ENCODE data around the gene PCNX1.
A peak's percentile ranks its signal among the peaks of the same experiment; 100 is the strongest.

The PCNX1 gene

GRCh38 chr14:70889555-70889954 lies 17.7 kb upstream of the PCNX1 start:
- DNase-seq: no peak

GRCh38 chr14:70890826-70891659 lies 16.2 kb upstream of the PCNX1 start:
- DNase-seq: no peak

DNA sequence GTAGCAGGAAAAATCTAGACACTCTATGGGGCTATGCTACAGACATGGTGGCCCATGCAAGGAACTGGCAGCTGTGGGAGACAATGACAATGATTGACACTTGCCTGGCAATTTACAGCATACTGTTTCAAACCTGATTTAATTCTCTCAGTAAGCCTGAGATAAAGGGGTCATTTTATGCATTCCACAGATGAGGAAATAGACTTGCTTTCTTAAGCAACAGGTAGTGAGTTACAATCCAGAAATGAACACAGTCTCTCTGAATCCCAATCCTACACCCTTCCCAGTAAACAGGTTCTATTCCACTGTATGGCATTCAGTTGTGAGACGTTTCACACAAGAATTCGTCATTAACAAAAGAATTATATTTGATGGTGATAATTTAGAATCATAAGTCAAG lies 15.5 kb upstream of the PCNX1 start:
- no peak for DNase-seq

- no peak for DNase-seq
Measured at GRCh38 chr14:70893062-70893845, 14.0 kb upstream of the PCNX1 start.

DNA sequence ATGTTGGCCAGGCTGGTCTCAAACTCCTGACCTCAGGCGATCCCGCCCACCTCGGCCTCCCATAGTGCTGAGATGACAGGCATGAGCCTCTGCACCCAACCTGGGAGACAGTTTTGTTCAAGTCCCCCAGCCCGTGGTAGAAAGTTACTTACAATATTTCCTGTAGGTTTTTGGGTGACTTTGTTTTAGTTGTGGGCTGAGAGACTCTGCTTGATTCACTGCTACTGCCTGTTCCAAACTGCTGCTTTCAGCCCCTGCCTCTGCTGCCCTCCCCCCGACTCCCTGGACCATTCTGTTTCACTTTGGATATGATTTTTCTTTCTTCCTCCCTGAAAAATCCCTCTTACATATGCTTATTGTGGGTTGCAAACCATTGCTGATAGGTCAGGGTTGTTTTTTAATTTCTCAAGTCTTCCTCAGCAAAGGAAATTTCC lies 13.4 kb upstream of the PCNX1 start:
- no peak for DNase-seq

- no peak for DNase-seq
Measured at GRCh38 chr14:70894868-70895267, 12.4 kb upstream of the PCNX1 start.

- DNase-seq: no peak
Measured at GRCh38 chr14:70896317-70896716, 10.9 kb upstream of the PCNX1 start.

GRCh38 chr14:70896981-70897380 lies 10.3 kb upstream of the PCNX1 start:
- no peak for DNase-seq

GRCh38 chr14:70897464-70897863 lies 9.8 kb upstream of the PCNX1 start:
- no peak for DNase-seq

DNA sequence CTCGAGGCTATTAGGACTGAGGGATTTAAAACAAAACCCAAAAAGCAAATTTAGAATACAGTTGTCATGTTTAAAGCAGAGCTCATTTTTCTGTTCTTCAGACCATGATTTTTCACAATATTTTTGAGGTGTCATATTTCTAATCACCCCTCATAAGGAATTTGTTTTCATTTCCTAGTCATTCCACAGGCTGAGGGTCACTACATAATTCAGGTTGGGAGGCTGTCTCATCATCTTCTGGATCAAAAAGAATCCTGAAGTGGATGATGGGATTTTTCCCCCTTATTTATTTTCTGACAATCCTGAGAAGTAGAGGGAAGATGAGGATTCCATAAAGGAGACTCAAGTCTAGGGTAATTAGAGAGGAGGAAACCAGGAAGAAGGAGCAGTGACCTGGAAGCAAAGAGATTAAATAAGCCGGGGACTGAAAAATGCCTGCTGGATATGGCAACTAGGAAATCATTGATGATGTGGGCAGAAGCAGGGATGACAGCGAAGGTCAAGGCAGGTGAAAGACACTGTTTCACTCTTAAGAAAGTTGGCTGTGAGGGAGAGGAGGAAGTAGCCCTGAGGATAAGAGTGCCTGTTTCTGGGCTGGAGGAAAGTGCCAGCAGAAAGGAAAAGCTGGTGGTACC lies 9.0 kb upstream of the PCNX1 start:
- DNase-seq: no peak

GRCh38 chr14:70901269-70901668 lies 6.0 kb upstream of the PCNX1 start:
- no peak for DNase-seq

GRCh38 chr14:70902184-70902583 lies 5.1 kb upstream of the PCNX1 start:
- no peak for DNase-seq

DNA sequence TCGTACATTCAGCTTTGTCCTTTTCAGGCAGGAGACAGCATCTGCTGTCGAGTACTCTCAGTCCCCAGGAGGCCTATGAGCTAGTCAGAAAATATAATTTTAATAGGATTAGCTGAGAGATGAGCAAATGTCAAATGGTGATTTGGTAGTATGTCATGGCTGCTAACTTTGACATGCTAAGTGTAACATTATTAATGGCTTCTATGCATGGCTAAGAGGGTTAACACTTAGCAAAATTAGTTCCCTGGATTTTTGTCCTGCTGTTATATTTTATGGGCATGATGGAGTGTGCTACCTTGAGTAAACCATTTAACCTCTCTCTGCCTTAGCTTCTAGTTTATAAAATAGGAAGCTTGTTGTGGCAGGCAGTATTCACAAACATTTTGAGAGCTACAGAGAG lies 2.9 kb upstream of the PCNX1 start:
- no peak for DNase-seq

GRCh38 chr14:70905301-70905700 lies 2.0 kb upstream of the PCNX1 start:
- no peak for DNase-seq

GRCh38 chr14:70906793-70907175 lies 475 bp upstream of the PCNX1 start:
- DNase-seq: peak; percentile 40

GRCh38 chr14:70907996-70908934 lies 1.0 kb downstream of the PCNX1 start:
- DNase-seq: no peak

DNA sequence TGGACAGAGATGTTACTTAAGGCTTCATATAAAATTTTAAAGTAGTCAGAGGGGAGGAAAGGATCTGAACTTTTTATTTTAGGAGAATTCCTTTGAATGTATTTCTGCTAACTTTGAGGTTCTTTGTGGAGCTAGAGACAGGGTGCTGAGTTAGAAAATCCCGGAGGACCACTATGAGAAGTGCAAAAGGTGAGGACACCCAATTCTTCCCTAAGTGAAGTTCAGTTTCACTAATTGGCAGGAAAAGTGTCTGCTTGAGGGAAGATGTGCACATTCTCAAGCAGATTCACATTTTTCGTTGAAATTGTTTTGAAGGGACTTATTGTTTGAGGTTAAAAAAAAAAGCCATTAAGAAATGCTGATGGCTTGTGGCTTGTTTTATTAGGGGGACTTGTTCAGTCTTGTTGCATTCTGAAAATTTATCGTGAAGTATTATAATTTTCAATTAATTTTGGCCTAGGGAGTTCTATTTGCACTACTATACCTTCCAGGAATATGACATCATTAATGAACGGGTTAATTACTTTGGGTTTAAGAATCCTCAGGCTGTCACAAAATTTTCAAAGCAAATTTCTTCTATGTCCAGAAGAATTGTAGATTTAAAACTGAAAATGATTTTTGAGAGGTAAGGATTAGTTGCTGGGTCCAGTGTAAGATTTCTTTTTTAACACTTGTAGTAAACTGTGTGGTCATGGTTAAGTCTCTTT lies 1.8 kb downstream of the PCNX1 start:
- no peak for DNase-seq

DNA sequence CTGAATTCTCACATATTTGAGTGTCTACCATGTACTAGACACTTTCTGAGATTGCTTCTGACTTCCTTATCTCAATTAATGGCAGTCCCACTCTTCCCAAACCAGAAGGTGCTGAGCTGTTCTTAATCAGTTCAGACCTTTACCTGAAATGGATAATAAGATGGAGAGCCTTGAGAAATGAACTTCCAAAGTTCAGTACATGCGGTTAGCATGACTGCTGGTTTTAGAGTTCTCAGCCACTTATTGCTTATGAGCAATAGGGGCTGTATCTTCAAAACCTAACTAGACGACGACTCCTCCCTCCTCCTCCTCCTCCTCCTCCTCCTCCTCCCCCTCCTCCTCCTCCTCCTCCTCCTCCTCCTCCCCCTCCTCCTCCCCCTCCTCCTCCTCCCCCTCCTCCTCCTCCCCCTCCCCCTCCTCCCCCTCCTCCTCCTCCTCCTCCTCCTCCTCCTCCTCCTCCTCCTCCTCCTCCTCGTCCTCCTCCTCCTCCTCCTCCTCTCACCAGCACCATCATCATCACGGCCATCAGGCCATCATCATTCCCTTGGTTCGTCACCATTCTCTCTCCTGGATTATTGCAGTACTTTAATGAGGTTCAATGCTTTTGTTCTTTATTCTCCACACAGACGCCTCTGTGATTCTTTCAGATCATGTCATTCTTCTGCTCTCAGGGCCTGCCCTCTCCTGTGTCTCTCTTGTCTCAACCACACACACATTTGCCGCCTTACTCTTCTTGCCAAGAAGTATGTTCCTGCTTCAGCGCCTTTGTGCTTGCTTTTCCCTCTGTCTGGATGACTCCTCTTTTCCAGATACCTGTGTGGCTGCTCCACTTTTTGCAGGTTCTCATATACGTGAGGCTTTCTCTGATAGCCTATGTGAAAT lies 2.7 kb downstream of the PCNX1 start:
- DNase-seq: no peak

- no peak for DNase-seq
Measured at GRCh38 chr14:70915415-70915814, 8.2 kb downstream of the PCNX1 start.

DNA sequence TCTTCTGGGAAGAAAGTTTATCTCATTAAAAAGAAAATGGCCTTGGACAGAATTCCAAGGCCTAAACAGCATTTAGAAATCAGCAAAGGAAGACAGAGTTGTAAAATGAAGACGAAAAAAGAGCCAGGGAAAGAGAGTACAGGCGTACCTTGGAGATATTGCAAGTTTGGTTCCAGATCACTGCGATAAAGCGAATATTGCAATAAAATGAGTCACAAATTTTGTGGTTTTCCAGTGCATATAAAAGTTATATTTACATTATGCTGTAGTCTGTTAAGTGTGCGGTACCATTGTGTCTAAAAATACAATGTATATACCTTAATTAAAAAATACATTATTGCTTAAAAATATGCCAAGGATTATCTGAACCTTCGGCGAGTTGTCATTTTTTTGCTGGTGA lies 9.0 kb downstream of the PCNX1 start:
- DNase-seq: no peak

DNA sequence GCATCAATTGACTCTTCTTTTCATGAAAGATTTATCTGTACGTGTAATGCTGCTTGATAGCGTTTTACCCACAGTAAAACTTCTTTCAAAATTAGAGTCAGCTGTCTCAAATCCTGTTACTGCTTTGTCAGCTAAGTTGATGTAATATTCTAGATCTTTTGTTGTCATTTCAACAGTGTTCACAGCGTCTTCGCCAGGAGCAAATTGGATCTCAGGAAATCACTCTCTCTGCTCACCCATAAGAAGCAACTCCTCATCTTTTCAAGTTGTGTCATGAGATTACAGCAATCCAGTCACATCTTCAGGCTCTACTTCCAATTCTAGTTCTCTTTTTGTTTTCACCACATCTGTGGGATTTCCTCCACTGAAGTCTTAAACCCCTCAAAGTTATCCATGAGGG lies 9.5 kb downstream of the PCNX1 start:
- DNase-seq: no peak
